Measurements from ENCODE around the gene TRIP10.

The TRIP10 gene

DNA sequence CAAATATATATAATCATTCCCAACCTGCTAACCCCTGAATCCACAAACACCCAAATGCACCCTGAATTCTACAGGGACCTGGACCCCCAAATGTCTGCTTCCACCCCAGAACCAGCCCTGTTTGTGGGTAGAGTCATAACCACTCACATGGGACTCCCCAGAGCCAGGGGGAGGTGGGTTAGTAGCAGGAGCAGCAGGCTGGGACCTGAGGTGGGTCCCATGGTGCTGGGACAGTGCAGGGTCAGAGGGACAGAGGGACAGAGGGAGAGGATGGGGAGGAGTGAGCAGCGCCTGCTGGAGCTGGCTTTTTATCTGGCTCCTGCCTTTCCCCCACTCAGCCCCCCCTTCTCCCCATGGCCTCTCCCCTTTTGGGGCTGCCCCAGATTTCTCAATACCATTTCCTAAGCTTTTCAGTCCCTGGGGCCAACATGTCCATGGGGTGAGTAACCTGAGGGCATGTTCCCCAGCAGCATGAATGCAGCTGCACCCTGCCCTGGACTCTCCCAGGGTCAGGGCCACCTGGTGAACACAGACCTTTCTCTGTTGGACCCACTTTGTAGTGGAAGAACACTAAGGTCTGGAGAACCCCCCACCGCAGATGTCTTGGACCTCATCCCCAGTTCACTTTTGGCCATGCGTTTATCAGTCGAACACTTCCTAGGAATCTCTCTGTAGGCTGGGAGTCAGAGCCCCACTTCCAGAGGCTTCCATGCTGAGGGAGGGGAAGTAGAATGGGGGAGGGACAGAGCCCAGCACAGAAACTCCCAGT lies 18.9 kb upstream of the TRIP10 start, which contains the start of gene C3:
Gene C3, minus strand, starts transcription at position 282 of the 769 bp plus-strand sequence. Its CDS starts 61 bp downstream, at position 221.
- H3K9ac ChIP-seq (ENCODE audit: insufficient read length, low read depth): no peak within 1 kb of the TSS
- no peaks in the 10 kb centered on the region for H3K36me3 ChIP-seq (ENCODE audit: insufficient read depth, insufficient read length, low read length)
- TF ChIP-seq ZNF274 (IDR thresholded peaks at IDR 0.05; ENCODE audit: low read depth, low read length) (no peak), YY1 (IDR thresholded peaks at IDR 0.05; ENCODE audit: insufficient read depth, insufficient read length) (no peak), SUZ12 (IDR thresholded peaks at IDR 0.05; ENCODE audit: extremely low read depth, insufficient read depth, insufficient read length) (no peak)
- H3K9me3 ChIP-seq (ENCODE audit: insufficient read depth, low read length): no peaks in the 10 kb centered on the region
- no peaks in the 10 kb centered on the region for H3K27me3 ChIP-seq (ENCODE audit: insufficient read depth, insufficient read length)
- no peak for DNase-seq (ENCODE audit: low read depth, low spot score)
- H3K4me3 ChIP-seq (ENCODE audit: insufficient read length, low read depth): no peak within 1 kb of the TSS
- peaks cover 10% of the 10 kb centered on the region for H3K4me1 ChIP-seq (ENCODE audit: insufficient read depth, insufficient read length)

DNA sequence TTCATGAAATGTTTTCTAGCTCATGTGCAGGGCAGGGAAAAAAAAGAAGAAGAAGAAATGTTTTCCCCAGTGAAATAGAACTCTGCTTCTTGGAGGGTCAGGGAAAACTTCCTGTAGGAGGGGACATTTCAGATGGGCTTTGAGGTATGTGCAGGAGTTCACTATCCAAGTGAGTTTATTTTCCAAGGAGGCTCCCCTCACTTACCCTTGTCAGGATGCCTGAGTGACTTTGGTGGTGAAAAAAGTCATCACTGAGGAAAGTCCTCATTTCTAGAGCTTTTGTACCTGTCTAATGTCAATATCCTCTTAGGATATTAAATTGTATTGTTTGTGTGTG lies 18.4 kb upstream of the TRIP10 start:
- peaks cover 10% of the 10 kb centered on the region for H3K4me1 ChIP-seq (ENCODE audit: insufficient read depth, insufficient read length)
- H3K36me3 ChIP-seq (ENCODE audit: insufficient read depth, insufficient read length, low read length): no peaks in the 10 kb centered on the region
- no peaks in the 10 kb centered on the region for H3K9me3 ChIP-seq (ENCODE audit: insufficient read depth, low read length)
- H3K9ac ChIP-seq (ENCODE audit: insufficient read length, low read depth): no peak overlapping the region
- no peak for DNase-seq (ENCODE audit: low read depth, low spot score)
- no peak overlapping the region for H3K4me3 ChIP-seq (ENCODE audit: insufficient read length, low read depth)
- TF ChIP-seq SUZ12 (IDR thresholded peaks at IDR 0.05; ENCODE audit: extremely low read depth, insufficient read depth, insufficient read length) (no peak), YY1 (IDR thresholded peaks at IDR 0.05; ENCODE audit: insufficient read depth, insufficient read length) (no peak), ZNF274 (IDR thresholded peaks at IDR 0.05; ENCODE audit: low read depth, low read length) (no peak)
- no peaks in the 10 kb centered on the region for H3K27me3 ChIP-seq (ENCODE audit: insufficient read depth, insufficient read length)

DNA sequence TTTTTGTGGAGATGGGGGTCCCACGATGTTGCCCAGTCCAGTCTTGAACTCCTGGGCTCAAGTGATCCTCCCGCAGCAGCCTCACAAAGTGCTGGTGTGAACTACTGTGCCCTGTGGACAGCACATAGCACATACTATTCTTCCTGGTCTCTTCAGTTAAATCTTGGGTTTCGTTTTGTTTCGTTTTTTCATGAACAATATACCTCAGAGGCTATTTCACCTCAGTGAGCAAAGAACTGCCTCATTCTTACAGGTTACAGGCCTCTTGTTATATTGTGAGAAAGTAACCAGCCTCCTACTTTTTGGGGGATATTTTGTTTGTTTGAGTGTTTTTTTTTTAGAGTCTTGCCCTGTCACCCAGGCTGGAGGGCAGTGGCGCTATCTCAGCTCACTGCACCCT lies 17.7 kb upstream of the TRIP10 start:
- H3K4me1 ChIP-seq (ENCODE audit: insufficient read depth, insufficient read length): peaks cover 10% of the 10 kb centered on the region
- TF ChIP-seq SUZ12 (IDR thresholded peaks at IDR 0.05; ENCODE audit: extremely low read depth, insufficient read depth, insufficient read length) (no peak), YY1 (IDR thresholded peaks at IDR 0.05; ENCODE audit: insufficient read depth, insufficient read length) (no peak), ZNF274 (IDR thresholded peaks at IDR 0.05; ENCODE audit: low read depth, low read length) (no peak)
- no peaks in the 10 kb centered on the region for H3K9me3 ChIP-seq (ENCODE audit: insufficient read depth, low read length)
- H3K9ac ChIP-seq (ENCODE audit: insufficient read length, low read depth): no peak overlapping the region
- no peak overlapping the region for H3K4me3 ChIP-seq (ENCODE audit: insufficient read length, low read depth)
- DNase-seq (ENCODE audit: low read depth, low spot score): no peak
- H3K27me3 ChIP-seq (ENCODE audit: insufficient read depth, insufficient read length): no peaks in the 10 kb centered on the region
- H3K36me3 ChIP-seq (ENCODE audit: insufficient read depth, insufficient read length, low read length): no peaks in the 10 kb centered on the region

DNA sequence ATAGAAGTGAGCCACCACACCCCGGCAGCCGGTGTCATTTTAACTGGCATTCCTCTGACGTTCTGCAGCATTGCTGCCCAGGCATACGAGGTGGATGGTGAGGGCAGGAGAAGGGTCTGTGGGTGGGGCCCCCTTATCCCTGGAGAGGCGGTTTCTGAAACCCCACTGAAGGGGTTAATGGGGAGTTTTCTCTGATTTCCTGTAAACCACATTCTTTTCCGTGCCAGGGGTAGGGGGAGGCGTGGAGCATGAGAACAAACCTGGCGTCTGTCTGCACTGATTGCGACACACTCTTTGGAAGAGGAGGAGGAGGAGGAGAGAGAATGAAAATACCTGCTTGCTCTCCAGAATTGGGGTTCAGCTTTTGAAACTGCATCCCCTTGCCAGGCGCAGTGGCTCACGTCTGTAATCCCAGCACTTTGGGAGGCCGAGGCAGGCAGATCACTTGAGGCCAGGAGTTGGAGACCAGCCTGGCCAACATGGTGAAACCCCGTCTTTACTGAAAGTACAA lies 16.3 kb upstream of the TRIP10 start:
- peak overlapping the region; percentile 45 for H3K9ac ChIP-seq (ENCODE audit: insufficient read length, low read depth)
- H3K36me3 ChIP-seq (ENCODE audit: insufficient read depth, insufficient read length, low read length): no peaks in the 10 kb centered on the region
- TF ChIP-seq YY1 (IDR thresholded peaks at IDR 0.05; ENCODE audit: insufficient read depth, insufficient read length) (no peak), ZNF274 (IDR thresholded peaks at IDR 0.05; ENCODE audit: low read depth, low read length) (no peak), SUZ12 (IDR thresholded peaks at IDR 0.05; ENCODE audit: extremely low read depth, insufficient read depth, insufficient read length) (no peak)
- no peak overlapping the region for H3K4me3 ChIP-seq (ENCODE audit: insufficient read length, low read depth)
- no peaks in the 10 kb centered on the region for H3K27me3 ChIP-seq (ENCODE audit: insufficient read depth, insufficient read length)
- DNase-seq (ENCODE audit: low read depth, low spot score): no peak
- no peaks in the 10 kb centered on the region for H3K9me3 ChIP-seq (ENCODE audit: insufficient read depth, low read length)
- H3K4me1 ChIP-seq (ENCODE audit: insufficient read depth, insufficient read length): peaks cover 12% of the 10 kb centered on the region

DNA sequence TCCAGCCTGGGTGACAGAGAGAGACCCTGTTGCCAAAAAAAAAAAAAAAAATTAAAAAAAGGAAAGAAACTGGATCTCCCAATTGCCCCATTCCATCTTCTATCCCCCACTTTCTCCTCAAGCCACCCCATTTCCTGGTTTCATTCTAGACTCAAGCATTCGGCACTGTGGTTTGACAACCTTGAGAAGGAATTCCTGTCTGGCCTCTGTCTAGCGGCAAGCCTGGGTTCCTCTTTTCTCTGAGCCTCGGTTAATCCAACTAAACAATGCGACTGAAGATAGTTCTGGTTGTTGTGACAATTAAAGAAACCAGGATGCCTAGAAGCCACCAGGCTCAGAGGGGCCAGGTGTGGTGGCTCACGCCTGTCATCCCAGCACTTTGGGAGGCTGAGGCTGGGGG lies 15.7 kb upstream of the TRIP10 start:
- H3K9me3 ChIP-seq (ENCODE audit: insufficient read depth, low read length): no peaks in the 10 kb centered on the region
- H3K27me3 ChIP-seq (ENCODE audit: insufficient read depth, insufficient read length): no peaks in the 10 kb centered on the region
- no peak overlapping the region for H3K9ac ChIP-seq (ENCODE audit: insufficient read length, low read depth)
- peaks cover 15% of the 10 kb centered on the region for H3K4me1 ChIP-seq (ENCODE audit: insufficient read depth, insufficient read length)
- H3K4me3 ChIP-seq (ENCODE audit: insufficient read length, low read depth): no peak overlapping the region
- H3K36me3 ChIP-seq (ENCODE audit: insufficient read depth, insufficient read length, low read length): peaks cover 1% of the 10 kb centered on the region
- DNase-seq (ENCODE audit: low read depth, low spot score): no peak
- no peak for TF ChIP-seq YY1 (IDR thresholded peaks at IDR 0.05; ENCODE audit: insufficient read depth, insufficient read length)

DNA sequence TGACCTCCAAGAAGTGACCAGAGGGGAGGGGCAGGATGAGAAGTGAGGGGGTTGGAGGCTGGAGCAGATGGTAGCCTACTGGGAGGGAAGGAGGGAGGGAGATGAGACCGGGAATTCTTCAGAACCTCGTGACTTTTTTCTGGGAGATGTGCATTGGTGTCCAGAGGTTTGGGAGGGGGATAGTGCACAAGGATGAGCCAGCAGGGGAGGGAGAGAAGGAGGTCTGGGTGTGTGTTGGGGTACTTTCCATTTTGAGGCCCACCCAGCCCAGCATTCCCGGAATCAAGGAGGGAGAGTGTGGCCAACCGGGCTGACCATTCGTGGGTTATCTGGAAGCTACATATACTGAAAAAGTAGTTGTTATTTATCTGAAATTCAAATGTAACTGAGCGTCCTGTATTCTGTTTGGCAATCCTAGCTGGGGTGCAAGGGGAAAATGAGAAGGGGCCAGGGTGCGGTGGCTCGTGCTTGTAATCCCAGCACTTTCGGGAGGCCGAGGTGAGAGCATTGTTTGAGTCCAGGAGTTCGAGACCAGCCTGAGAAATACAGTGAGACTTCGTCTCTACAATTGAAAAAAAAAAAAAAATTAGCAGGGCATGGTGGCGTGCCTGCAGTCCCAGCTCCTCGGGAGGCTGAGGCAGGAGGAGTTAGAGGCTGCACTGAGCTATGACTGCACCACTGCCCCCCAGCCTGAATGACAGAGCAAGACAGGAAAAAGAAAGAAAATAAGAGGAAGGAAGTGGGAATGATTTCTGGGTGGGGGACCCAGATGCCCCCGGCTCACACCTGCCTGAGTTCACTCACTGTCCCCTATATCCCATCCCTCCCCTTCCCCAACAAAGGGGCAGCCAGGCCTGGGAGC lies 14.6 kb upstream of the TRIP10 start:
- TF ChIP-seq ZNF274 (IDR thresholded peaks at IDR 0.05; ENCODE audit: low read depth, low read length) (no peak), YY1 (IDR thresholded peaks at IDR 0.05; ENCODE audit: insufficient read depth, insufficient read length) (no peak), SUZ12 (IDR thresholded peaks at IDR 0.05; ENCODE audit: extremely low read depth, insufficient read depth, insufficient read length) (no peak)
- Histone ChIP-seq H3K4me1 (ENCODE audit: insufficient read depth, insufficient read length) (peaks cover 12% of the 10 kb centered on the region), H3K9me3 (ENCODE audit: insufficient read depth, low read length) (no peaks in the 10 kb centered on the region), H3K36me3 (ENCODE audit: insufficient read depth, insufficient read length, low read length) (peaks cover 9% of the 10 kb centered on the region), H3K9ac (ENCODE audit: insufficient read length, low read depth) (no peak overlapping the region), H3K27me3 (ENCODE audit: insufficient read depth, insufficient read length) (no peaks in the 10 kb centered on the region), H3K4me3 (ENCODE audit: insufficient read length, low read depth) (no peak overlapping the region)
- no peak for DNase-seq (ENCODE audit: low read depth, low spot score)
